Stimulated activated effector memory CD8-positive, alpha-beta T cell treated with anti-CD3 and anti-CD28 coated beads, Interleukin-12 subunit alpha, Interleukin-12 subunit beta, amount 100 ng/mL, for 72 hours (primary cell): ENCODE data around the gene SARDH.

Experiments used
- ATAC-seq: fragments of 150-1000 bp; cut with Tn5 transposase; 2 replicates; pipeline ENCODE4 v1.10.0; 2021
- DNase-seq, 2 donors: peaks; one replicate each; pipeline ENCODE4 v3.0.0; 2021 to 2022; ENCODE audit warnings: low spot score in 2 of 2
- H3K27ac Mint-ChIP-seq: one replicate; pipeline ENCODE4 v1.8.0; 2022; ENCODE audit warnings: mild to moderate bottlenecking, mixed read lengths
- H3K36me3 Mint-ChIP-seq: one replicate; pipeline ENCODE4 v1.8.0; 2022; ENCODE audit warnings: mild to moderate bottlenecking, mixed read lengths
- H3K4me1 Mint-ChIP-seq: one replicate; pipeline ENCODE4 v1.8.0; 2022; ENCODE audit warnings: mixed read lengths
- H3K4me3 Mint-ChIP-seq: one replicate; pipeline ENCODE4 v1.8.0; 2022; ENCODE audit warnings: mild to moderate bottlenecking, mixed read lengths
- H3K9me3 Mint-ChIP-seq: one replicate; pipeline ENCODE4 v1.8.0; 2022; ENCODE audit warnings: mixed read lengths

SARDH gene, protein sequence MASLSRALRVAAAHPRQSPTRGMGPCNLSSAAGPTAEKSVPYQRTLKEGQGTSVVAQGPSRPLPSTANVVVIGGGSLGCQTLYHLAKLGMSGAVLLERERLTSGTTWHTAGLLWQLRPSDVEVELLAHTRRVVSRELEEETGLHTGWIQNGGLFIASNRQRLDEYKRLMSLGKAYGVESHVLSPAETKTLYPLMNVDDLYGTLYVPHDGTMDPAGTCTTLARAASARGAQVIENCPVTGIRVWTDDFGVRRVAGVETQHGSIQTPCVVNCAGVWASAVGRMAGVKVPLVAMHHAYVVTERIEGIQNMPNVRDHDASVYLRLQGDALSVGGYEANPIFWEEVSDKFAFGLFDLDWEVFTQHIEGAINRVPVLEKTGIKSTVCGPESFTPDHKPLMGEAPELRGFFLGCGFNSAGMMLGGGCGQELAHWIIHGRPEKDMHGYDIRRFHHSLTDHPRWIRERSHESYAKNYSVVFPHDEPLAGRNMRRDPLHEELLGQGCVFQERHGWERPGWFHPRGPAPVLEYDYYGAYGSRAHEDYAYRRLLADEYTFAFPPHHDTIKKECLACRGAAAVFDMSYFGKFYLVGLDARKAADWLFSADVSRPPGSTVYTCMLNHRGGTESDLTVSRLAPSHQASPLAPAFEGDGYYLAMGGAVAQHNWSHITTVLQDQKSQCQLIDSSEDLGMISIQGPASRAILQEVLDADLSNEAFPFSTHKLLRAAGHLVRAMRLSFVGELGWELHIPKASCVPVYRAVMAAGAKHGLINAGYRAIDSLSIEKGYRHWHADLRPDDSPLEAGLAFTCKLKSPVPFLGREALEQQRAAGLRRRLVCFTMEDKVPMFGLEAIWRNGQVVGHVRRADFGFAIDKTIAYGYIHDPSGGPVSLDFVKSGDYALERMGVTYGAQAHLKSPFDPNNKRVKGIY

GRCh38 chr9:133737774-133738639, at the start of gene SARDH:
Gene SARDH, minus strand, starts transcription at chr9:133738352. Its CDS starts 4,179 bp downstream, at chr9:133734173.
- peak; percentile 39 to 73 for DNase-seq
- no peaks in the 10 kb centered on the region for H3K36me3 Mint-ChIP-seq
- peaks cover 13% of the 10 kb centered on the region for H3K4me1 Mint-ChIP-seq
- H3K4me3 Mint-ChIP-seq = peak within 1 kb of the TSS; percentile 53
- no peak within 1 kb of the TSS for H3K27ac Mint-ChIP-seq
- peak; percentile 90 for ATAC-seq
- H3K9me3 Mint-ChIP-seq = no peaks in the 10 kb centered on the region

DNA sequence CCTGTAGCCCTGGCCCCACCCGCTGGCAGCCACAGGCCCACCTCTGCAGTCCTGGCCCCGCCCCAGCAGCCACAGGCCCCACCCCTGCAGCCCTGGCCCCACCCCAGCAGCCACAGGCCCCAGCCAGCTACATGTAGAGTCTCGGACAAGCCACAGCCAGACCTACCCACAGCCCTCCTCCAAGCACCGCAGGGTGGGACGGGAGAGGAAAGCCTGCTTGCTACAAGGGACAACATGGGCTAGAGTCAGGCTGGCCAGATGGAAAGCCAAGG, 49.5 kb upstream of the SARDH start:
- H3K4me1 Mint-ChIP-seq = peaks cover 7% of the 10 kb centered on the region
- ATAC-seq (peak; percentile 50), DNase-seq (no peak)
- H3K9me3 Mint-ChIP-seq = no peaks in the 10 kb centered on the region
- H3K27ac Mint-ChIP-seq = no peak overlapping the region
- no peaks in the 10 kb centered on the region for H3K36me3 Mint-ChIP-seq
- no peak overlapping the region for H3K4me3 Mint-ChIP-seq

DNA sequence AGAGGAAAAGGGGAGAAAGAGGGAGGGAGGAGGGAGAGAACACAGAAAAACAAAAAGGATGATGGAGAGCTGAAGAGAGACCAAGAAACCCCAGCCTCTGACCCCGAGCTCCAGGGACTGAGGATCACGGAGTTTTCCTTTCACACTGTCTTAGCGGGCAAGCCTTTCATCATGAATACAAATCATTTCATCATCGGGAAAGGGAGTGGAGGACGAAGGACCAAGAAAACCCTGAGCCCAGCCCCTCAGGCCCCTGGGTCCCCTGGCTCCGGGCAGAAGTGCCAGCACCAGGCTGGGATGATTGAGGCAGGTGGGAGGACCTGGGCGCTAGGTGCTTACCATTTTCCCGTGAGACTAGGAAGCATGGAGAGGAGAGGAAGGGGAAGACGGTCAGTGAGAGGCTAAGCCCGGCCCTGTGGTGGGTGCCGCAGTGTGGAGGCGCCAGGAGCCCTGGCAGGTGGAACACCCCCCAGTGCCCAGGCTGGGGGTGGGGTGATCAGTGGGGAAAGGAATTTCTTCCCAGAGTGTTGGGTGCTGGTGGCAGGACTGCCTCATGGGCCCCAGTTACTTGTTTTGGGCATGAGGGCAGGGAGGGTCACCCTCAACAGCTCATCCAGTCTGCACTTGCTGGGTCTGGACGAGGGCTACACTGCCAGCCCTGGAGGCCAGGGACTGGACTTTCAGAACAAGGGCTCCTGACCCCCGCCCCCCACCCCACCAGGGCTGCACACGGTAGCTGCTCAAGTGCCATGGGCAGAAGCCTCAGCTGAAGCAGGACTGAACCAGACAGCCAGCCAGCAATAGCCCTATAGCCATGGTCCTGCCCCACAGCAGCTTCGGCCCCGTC, 49.0 kb upstream of the SARDH start:
- Mint-ChIP-seq H3K4me1 (peaks cover 3% of the 10 kb centered on the region), H3K27ac (no peak overlapping the region), H3K36me3 (no peaks in the 10 kb centered on the region), H3K4me3 (no peak overlapping the region), H3K9me3 (no peaks in the 10 kb centered on the region)
- DNase-seq (no peak), ATAC-seq (no peak)

- no peak overlapping the region for H3K27ac Mint-ChIP-seq
- no peaks in the 10 kb centered on the region for H3K4me1 Mint-ChIP-seq
- no peaks in the 10 kb centered on the region for H3K36me3 Mint-ChIP-seq
- H3K4me3 Mint-ChIP-seq = no peak overlapping the region
- DNase-seq (no peak), ATAC-seq (no peak)
- no peaks in the 10 kb centered on the region for H3K9me3 Mint-ChIP-seq
These were observed 48.2 kb upstream of the SARDH start for GRCh38 chr9:133786371-133786753.

- H3K9me3 Mint-ChIP-seq = no peaks in the 10 kb centered on the region
- no peak for DNase-seq
- H3K27ac Mint-ChIP-seq = no peak overlapping the region
- H3K36me3 Mint-ChIP-seq = no peaks in the 10 kb centered on the region
- no peak for ATAC-seq
- no peaks in the 10 kb centered on the region for H3K4me1 Mint-ChIP-seq
- no peak overlapping the region for H3K4me3 Mint-ChIP-seq
These were observed 47.7 kb upstream of the SARDH start for GRCh38 chr9:133785753-133786370.

DNA sequence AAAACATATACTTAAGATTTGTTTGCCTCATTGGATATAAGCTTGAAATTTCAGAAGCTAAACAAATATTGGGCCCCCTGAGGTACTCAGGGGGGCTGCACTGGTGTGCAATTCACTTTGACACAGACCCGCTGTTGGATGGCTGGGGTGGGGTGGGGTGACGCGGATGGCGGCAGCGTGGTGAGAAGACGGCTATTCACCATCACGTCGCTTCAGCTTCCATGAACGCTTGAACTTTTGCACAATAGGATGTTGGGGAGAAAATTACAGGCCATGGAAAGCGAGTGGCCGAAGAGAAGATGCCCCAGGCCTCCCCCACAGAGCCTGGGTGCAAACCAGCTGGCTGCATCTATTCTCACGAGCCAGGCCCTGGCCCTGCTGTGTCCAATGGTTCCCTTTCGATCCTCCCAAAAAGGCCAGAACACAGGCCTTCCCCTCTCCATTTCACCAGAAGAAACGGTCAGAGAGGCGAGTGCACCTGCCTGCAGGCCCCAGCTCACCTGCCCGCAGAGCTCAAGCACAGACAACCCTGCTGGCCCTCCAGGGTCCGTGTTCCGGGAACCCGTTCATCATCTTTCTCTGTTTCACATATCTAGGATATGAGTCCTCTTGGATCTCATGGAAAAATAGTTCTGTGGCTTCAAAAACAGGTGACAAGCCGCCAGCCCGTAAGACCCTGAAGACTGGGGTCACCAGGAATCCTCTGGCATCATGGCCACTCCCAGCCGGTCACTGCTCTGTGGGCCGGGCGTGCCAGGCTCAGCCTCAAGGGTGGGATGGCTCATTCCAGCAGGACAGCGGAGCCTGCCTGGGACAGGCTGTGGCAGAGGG, 46.8 kb upstream of the SARDH start:
- Mint-ChIP-seq H3K4me3 (no peak overlapping the region), H3K27ac (no peak overlapping the region), H3K36me3 (no peaks in the 10 kb centered on the region), H3K9me3 (no peaks in the 10 kb centered on the region), H3K4me1 (no peaks in the 10 kb centered on the region)
- ATAC-seq = no peak
- no peak for DNase-seq

GRCh38 chr9:133783331-133783731, 45.2 kb upstream of the SARDH start:
- DNase-seq (no peak), ATAC-seq (no peak)
- Mint-ChIP-seq H3K9me3 (no peaks in the 10 kb centered on the region), H3K27ac (no peak overlapping the region), H3K4me1 (no peaks in the 10 kb centered on the region), H3K36me3 (no peaks in the 10 kb centered on the region), H3K4me3 (no peak overlapping the region)

DNA sequence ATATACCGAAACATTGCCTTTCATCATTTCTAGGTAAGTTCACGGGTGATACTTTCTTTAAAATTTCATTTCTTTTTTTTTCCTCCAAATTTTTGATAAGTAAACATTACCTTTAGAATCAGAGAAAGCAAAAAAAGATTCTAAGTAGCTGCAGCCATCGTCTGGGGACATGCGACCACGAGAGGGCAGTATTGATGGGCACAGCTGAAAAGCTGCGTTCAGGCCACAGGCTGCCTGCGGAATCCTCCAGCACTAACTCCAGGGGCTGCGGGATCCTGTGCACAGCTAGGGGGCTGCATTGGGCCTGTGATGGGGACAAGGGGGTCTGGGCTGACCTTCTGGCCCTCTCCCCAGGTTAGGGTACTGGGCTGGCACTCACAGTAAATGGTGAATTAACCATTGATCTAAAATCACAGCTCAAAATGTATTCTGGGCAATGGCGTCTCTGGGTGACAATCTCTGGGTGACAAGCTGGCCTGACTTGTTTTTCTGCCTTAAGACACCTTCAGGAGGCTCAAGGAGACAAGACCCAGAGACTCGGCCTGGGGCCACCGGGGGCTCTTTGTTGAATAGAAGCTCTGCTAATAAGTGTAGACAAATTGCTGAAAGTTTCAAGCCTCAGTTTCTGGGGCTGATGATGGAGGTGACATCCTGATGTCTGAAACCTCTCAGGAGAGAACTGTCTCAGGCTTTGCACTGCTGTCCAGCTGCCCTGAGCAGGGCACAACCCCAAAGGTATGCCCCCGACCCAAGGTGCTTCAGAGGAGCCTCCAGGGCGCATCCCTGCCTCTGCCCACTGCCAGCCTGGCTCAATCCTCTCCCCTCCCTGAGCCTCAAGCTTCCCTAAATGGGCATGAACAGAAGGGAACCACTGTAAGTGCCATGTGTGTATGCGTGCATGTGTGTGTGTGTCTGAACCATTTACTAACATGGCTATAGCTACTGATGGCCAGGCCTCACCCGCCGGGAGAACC, 44.3 kb upstream of the SARDH start:
- no peaks in the 10 kb centered on the region for H3K36me3 Mint-ChIP-seq
- ATAC-seq (peak; percentile 55), DNase-seq (peak; percentile 52 to 75)
- H3K9me3 Mint-ChIP-seq = no peaks in the 10 kb centered on the region
- no peaks in the 10 kb centered on the region for H3K4me1 Mint-ChIP-seq
- no peak overlapping the region for H3K27ac Mint-ChIP-seq
- H3K4me3 Mint-ChIP-seq = no peak overlapping the region

GRCh38 chr9:133781828-133782135, 43.6 kb upstream of the SARDH start:
- no peaks in the 10 kb centered on the region for H3K4me1 Mint-ChIP-seq
- H3K27ac Mint-ChIP-seq = no peak overlapping the region
- H3K9me3 Mint-ChIP-seq = no peaks in the 10 kb centered on the region
- H3K4me3 Mint-ChIP-seq = no peak overlapping the region
- DNase-seq = no peak
- no peak for ATAC-seq
- H3K36me3 Mint-ChIP-seq = no peaks in the 10 kb centered on the region

DNA sequence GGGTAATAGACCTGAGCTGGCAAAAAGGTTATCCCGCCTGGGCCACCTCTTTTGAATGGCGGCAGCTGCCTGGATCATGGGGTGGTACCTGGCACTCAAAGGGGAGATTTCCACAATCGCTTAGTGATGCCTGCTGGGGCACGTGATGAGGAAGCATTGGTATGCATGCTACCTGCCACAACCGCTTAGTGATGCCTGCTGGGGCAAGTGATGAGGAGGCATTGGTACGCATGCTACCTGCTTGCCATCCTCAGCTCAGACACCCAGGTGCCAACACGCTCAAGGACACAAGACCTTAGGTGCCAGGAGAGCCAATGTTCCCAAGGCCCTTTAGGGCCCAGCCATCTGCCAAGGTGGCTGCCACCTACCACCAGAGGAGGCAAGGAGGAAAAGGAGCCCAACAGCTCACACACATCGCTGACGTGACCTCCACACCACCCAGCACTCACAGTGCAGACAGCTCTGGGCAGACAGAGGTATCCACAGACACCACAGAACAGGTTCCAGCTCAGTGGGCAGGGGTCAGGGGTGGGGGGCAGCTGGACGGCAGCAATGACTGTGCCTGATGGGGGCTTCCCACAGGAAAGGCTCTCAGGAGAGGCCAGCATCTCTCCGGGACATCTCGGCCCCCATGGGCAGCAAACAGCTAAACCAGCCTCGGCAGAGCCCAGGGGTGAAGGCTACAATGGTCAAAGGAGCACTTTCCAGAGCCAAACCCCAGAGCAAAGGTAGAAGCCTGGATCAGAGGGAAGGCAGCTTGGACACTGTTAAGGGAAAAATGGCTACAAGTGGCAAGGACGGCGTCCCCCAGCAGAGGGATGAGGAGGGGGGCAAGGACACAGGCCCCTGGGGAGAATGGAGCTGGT, 43.0 kb upstream of the SARDH start:
- no peaks in the 10 kb centered on the region for H3K9me3 Mint-ChIP-seq
- H3K36me3 Mint-ChIP-seq = no peaks in the 10 kb centered on the region
- DNase-seq (no peak), ATAC-seq (no peak)
- H3K4me1 Mint-ChIP-seq = no peaks in the 10 kb centered on the region
- no peak overlapping the region for H3K27ac Mint-ChIP-seq
- H3K4me3 Mint-ChIP-seq = no peak overlapping the region

DNA sequence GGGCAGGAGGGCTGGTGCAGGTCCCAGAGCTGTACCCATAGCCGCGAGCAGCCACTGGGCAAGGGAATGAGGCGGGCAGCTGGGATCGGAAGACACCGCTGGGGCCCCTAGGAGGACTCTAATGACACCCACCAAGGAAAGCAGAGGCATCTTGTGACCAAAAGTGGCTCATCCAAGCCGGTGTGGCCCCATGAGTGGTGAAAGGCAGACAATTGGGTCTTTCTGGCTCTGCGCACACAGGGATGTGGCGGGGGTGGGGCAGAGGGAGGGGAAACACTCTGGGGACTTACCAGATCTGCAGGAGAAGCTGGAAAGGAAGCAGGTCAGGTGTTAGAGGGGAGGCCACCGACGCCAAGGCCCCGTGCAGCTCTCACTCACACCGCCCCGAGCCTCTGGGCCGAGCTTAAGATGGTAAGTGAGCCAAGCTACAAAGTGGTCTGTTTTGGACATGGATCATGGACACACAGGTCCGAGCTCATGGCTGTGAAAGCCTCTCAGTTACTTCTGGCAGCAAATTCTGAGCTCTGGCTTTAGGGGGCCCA, 42.3 kb upstream of the SARDH start:
- H3K36me3 Mint-ChIP-seq = no peaks in the 10 kb centered on the region
- H3K4me3 Mint-ChIP-seq = no peak overlapping the region
- H3K4me1 Mint-ChIP-seq = no peaks in the 10 kb centered on the region
- no peak overlapping the region for H3K27ac Mint-ChIP-seq
- ATAC-seq (no peak), DNase-seq (no peak)
- no peaks in the 10 kb centered on the region for H3K9me3 Mint-ChIP-seq
